ENCODE data around the gene UBA1.

- TF ChIP-seq CTCF (IDR thresholded peaks at IDR 0.05; ENCODE audit: insufficient read depth, low read length) = no peak
- TF ChIP-seq, protein P1, sequence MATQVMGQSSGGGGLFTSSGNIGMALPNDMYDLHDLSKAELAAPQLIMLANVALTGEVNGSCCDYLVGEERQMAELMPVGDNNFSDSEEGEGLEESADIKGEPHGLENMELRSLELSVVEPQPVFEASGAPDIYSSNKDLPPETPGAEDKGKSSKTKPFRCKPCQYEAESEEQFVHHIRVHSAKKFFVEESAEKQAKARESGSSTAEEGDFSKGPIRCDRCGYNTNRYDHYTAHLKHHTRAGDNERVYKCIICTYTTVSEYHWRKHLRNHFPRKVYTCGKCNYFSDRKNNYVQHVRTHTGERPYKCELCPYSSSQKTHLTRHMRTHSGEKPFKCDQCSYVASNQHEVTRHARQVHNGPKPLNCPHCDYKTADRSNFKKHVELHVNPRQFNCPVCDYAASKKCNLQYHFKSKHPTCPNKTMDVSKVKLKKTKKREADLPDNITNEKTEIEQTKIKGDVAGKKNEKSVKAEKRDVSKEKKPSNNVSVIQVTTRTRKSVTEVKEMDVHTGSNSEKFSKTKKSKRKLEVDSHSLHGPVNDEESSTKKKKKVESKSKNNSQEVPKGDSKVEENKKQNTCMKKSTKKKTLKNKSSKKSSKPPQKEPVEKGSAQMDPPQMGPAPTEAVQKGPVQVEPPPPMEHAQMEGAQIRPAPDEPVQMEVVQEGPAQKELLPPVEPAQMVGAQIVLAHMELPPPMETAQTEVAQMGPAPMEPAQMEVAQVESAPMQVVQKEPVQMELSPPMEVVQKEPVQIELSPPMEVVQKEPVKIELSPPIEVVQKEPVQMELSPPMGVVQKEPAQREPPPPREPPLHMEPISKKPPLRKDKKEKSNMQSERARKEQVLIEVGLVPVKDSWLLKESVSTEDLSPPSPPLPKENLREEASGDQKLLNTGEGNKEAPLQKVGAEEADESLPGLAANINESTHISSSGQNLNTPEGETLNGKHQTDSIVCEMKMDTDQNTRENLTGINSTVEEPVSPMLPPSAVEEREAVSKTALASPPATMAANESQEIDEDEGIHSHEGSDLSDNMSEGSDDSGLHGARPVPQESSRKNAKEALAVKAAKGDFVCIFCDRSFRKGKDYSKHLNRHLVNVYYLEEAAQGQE (IDR thresholded peaks at IDR 0.05; ENCODE audit: insufficient replicate concordance, low read depth) = no peak
- TF ChIP-seq POLR2AphosphoS5 (IDR thresholded peaks at IDR 0.05; ENCODE audit: low read depth) = no peak
- no peak for TF ChIP-seq GABPA (IDR thresholded peaks at IDR 0.05; ENCODE audit: low read depth)
- no peak for TF ChIP-seq SPI1 (IDR thresholded peaks at IDR 0.05; ENCODE audit: borderline replicate concordance, low read depth)
Observed at GRCh38 chrX:47201345-47201944, 7.8 kb downstream of the UBA1 start.

All from HL-60 (cell line).